ENCODE results near the gene PSME1. TPM values are rescaled to one million over a fixed set of nuclear protein-coding genes. Genes with fewer than 3 reads are reported as not detected.

The PSME1 gene
- total RNA-seq, 2 experiments from 2014 or later = 149 to 187 TPM

DNA sequence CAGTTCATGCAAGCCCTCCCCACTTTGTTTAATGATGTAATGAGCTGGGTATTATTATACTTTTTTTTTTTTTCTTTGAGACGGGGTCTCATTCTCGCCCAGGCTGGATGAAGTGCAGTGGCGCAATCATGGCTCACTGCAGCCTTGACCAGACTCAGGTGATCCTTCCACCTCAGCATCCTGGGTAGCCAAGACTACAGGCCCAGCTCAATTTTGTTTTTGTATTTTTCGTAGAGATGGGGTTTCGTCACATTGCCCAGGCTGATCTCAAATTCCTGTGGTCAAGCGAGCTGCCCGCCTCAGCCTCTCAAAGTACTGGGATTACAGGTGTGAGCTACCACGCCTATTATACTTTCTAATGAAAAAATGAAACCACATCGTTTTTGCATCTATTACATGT lies 25.9 kb upstream of the PSME1 start:
- Histone ChIP-seq H3K4me1 (ENCODE audit: insufficient read depth, low read length, poor library complexity, severe bottlenecking) (peaks cover 16% of the 10 kb centered on the region), H2AFZ (ENCODE audit: low read length) (peak overlapping the region; percentile 22; the same call in 1 of the 2 replicates)
- TF ChIP-seq CTCF (conservative IDR thresholded peaks at IDR 0.05; ENCODE audit: low read length) = no peak

GRCh38 chr14:24110523-24110922 lies 25.5 kb upstream of the PSME1 start:
- Histone ChIP-seq H3K79me2 (ENCODE audit: insufficient read depth, low read depth, low read length) (peaks cover 3% of the 10 kb centered on the region; the same call in 1 of the 2 replicates), H3K4me3 (ENCODE audit: low read depth, low read length, poor library complexity, severe bottlenecking) (no peak overlapping the region), H3K9me3 (ENCODE audit: low read length) (no peaks in the 10 kb centered on the region), H3K4me1 (ENCODE audit: insufficient read depth, low read length, poor library complexity, severe bottlenecking) (peaks cover 18% of the 10 kb centered on the region), H3K4me2 (ENCODE audit: low read length) (no peak overlapping the region), H4K20me1 (ENCODE audit: insufficient read depth, low read length) (no peaks in the 10 kb centered on the region), H3K36me3 (ENCODE audit: insufficient read depth, low read length) (no peaks in the 10 kb centered on the region), H2AFZ (ENCODE audit: low read length) (no peak overlapping the region), H3K27ac (ENCODE audit: low read depth, low read length, poor library complexity, severe bottlenecking) (no peak overlapping the region), H3K9me2 (ENCODE audit: insufficient read depth, low read length) (no peaks in the 10 kb centered on the region)
- ChIA-PET CTCF (ENCODE audit: unreplicated experiment) (interaction anchor here (0.5 to 1.3 kb wide), 2 partner anchors 17 to 20 kb away, joined by 3 to 8 read pairs; partner anchors contain the start of gene PCK2), POLR2A (interaction anchor here (0.6 to 7.0 kb wide), 9 partner anchors 8 to 216 kb away, joined by 3 to 80 read pairs (median 4); partner anchors contain the start of genes EMC9, IRF9, PCK2 and PSME1)
- BruUV-seq (replicated peaks) = no TSS peak
- intact Hi-C loops (cut with micrococcal nuclease; ENCODE audit: unreplicated experiment) = no loop called here
- no peak for DNase-seq (ENCODE audit: low spot score)
- no peak for TF ChIP-seq EZH2phosphoT487 (IDR thresholded peaks at IDR 0.05; ENCODE audit: borderline replicate concordance, low read depth, low read length)
- TF ChIP-seq CTCF (conservative IDR thresholded peaks at IDR 0.05; ENCODE audit: low read length) = no peak

More for the DNA sequence above, 25.9 kb upstream of the PSME1 start:
- DNase-seq (ENCODE audit: low spot score) = no peak
- no peaks in the 10 kb centered on the region for H3K9me2 ChIP-seq (ENCODE audit: insufficient read depth, low read length)
- no peaks in the 10 kb centered on the region; the same call in 1 of the 2 replicates for H3K79me2 ChIP-seq (ENCODE audit: insufficient read depth, low read depth, low read length)
- no peaks in the 10 kb centered on the region for H3K9me3 ChIP-seq (ENCODE audit: low read length)
- no peaks in the 10 kb centered on the region for H3K36me3 ChIP-seq (ENCODE audit: insufficient read depth, low read length)
- ChIA-PET POLR2A (interaction anchor here (0.6 to 7.0 kb wide), 9 partner anchors 16 to 783 kb away, joined by 3 to 80 read pairs (median 4); partner anchors contain the start of genes EMC9, IRF9, PCK2 and PSME1), CTCF (ENCODE audit: unreplicated experiment) (interaction anchor here (0.5 to 1.3 kb wide), 2 partner anchors 17 to 19 kb away, joined by 3 to 8 read pairs; partner anchors contain the start of gene PCK2)
- no peak overlapping the region for H3K27ac ChIP-seq (ENCODE audit: low read depth, low read length, poor library complexity, severe bottlenecking)
- H3K4me3 ChIP-seq (ENCODE audit: low read depth, low read length, poor library complexity, severe bottlenecking) = no peak overlapping the region
- H4K20me1 ChIP-seq (ENCODE audit: insufficient read depth, low read length) = no peaks in the 10 kb centered on the region
- intact Hi-C loops (cut with micrococcal nuclease; ENCODE audit: unreplicated experiment) = no loop called here
- BruUV-seq (replicated peaks) = no TSS peak
- no peak overlapping the region for H3K4me2 ChIP-seq (ENCODE audit: low read length)

GRCh38 chr14:24113379-24113800 lies 22.6 kb upstream of the PSME1 start:
- BruUV-seq (replicated peaks) = TSS peak; percentile 79
- POLR2A ChIA-PET = interaction anchor here (0.6 to 4.2 kb wide), 6 partner anchors 19 to 162 kb away, joined by 4 to 64 read pairs (median 20); partner anchors contain the start of genes PCK2, PSME1, PSME2 and RABGGTA
- peak overlapping the region; percentile 90; the same call in 1 of the 2 replicates for H2AFZ ChIP-seq (ENCODE audit: low read length)
- no peaks in the 10 kb centered on the region for H4K20me1 ChIP-seq (ENCODE audit: insufficient read depth, low read length)
- peaks cover 24% of the 10 kb centered on the region for H3K4me1 ChIP-seq (ENCODE audit: insufficient read depth, low read length, poor library complexity, severe bottlenecking)
- peaks cover 8% of the 10 kb centered on the region; the same call in 1 of the 2 replicates for H3K79me2 ChIP-seq (ENCODE audit: insufficient read depth, low read depth, low read length)
- peak overlapping the region; percentile 93 for H3K27ac ChIP-seq (ENCODE audit: low read depth, low read length, poor library complexity, severe bottlenecking)
- H3K36me3 ChIP-seq (ENCODE audit: insufficient read depth, low read length) = peaks cover 20% of the 10 kb centered on the region
- CTCF ChIA-PET (ENCODE audit: unreplicated experiment) = interaction anchor here (1.0 to 2.7 kb wide), 3 partner anchors 18 to 48 kb away, joined by 3 to 12 read pairs (median 6); partner anchors contain the start of genes IRF9 and PSME1
- H3K4me2 ChIP-seq (ENCODE audit: low read length) = peak overlapping the region; percentile 95
- peak; percentile 37 for DNase-seq (ENCODE audit: low spot score)
- peak overlapping the region; percentile 91 for H3K4me3 ChIP-seq (ENCODE audit: low read depth, low read length, poor library complexity, severe bottlenecking)
- no peak for TF ChIP-seq EZH2phosphoT487 (IDR thresholded peaks at IDR 0.05; ENCODE audit: borderline replicate concordance, low read depth, low read length)
- no peak for TF ChIP-seq CTCF (conservative IDR thresholded peaks at IDR 0.05; ENCODE audit: low read length)
- H3K9me2 ChIP-seq (ENCODE audit: insufficient read depth, low read length) = no peaks in the 10 kb centered on the region
- intact Hi-C loops (cut with micrococcal nuclease; ENCODE audit: unreplicated experiment) = no loop called here
- H3K9me3 ChIP-seq (ENCODE audit: low read length) = no peaks in the 10 kb centered on the region
